Measurements from ENCODE around the gene PANX1.

GRCh38 chr11:94169930-94170545 lies 41.4 kb downstream of the PANX1 start:
- TF ChIP-seq CTCF (IDR thresholded peaks at IDR 0.05; ENCODE audit: insufficient read depth, low read depth, low read length): no peak
- TF ChIP-seq EZH2 (IDR thresholded peaks at IDR 0.05; ENCODE audit: insufficient read depth, low read length): no peak

Measured in astrocyte (in vitro differentiated cells and primary cell).